Middle frontal gyrus (tissue), 1 donor: ENCODE measurements around the gene SMIM13.

ENCODE experiments used
- DNase-seq: peaks from one replicate; pipeline ENCODE4 v3.0.0-alpha.2; 2015; ENCODE audit warnings: low spot score; ENCODE audit errors: extremely low spot score

SMIM13 gene

DNA sequence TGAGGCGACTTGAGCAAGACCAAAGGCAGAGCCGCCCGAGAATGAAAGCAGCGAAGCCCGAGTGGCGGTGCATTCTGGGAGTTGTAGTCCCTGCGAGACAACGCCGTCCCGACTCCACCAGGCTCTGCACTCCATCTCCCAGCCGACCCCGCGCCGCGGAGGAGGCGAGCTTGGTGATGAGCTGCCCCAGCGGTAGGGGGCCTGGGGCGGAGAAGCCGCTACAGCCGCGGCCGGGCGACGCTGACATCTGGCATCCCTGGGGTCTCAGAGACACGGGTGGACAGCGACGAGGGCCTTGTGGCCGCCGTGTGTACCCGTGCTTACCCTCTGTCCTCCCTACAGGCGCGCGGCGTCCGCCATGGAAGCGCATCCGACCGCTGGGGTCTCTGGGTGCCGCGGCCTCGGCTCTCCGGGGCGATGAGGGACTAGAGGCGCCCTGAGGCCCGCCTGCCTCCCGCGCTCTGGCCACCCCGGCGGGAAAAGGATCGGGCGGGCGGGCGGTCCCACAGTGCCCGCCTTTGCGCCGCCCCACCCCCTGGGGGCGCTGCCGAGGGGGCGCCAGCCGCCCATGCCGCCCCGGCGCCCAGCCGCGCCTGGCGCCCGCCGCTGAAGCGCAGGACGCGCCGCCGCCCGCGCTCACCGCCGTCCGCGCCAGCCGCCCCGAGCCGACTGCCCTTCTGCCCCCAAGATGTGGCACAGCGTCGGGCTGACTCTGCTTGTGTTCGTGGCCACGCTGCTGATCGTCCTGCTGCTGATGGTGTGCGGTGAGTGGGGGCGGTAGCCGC, at the start of gene SMIM13:
TSS of gene SMIM13 (plus strand) at position 209 of the 785 bp plus-strand sequence. CDS start at position 689, 480 bp downstream.
- DNase-seq = peak; percentile 95

GRCh38 chr6:11043961-11044711, 49.5 kb upstream of the SMIM13 start, which contains the start of gene ELOVL2:
Gene ELOVL2, minus strand, starts transcription at chr6:11044305. Its CDS starts 75 bp downstream, at chr6:11044230.
- no peak for DNase-seq

DNA sequence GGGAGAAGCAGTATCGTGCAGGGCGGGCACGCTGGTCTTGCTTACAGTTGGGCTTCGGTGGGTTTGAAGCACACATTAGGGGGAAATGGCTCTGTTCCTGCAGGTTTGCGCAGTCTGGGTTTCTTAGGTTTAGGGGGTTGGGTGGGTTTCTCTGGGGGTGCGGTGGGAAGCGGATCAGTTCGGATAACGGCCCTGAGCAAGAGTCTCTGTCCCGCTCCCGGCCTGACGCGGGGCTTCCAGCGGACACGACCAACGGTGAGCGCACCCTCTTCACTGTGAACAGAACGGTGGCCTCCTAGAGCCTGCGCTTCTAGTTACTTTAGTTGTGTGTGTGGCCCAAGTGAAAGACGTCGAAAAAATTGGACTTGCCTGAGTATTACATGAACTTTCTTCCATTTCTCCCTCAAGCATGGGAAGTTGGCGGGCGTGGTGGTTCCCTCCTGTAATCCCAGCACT, 48.9 kb upstream of the SMIM13 start:
- DNase-seq = no peak

GRCh38 chr6:11050731-11051130, 42.9 kb upstream of the SMIM13 start:
- DNase-seq = no peak

DNA sequence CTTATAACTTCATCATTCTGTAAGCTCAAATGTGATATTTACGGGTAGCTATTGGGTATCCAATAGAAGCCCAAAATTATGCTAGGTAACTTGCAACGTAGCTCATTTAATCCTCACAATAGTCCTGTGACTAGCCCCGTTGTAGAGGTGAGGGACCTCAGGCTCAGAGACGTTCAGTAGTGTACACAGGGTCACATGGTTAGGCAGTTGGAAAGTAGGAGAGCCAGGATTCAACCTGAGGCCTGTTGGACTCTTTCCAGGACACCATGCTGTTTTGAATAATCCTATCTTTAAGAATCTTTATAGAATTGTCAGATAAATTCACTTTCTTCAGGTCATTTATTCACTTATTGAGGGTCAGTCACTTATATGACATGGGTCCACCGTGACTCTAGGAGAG, 40.3 kb upstream of the SMIM13 start:
- DNase-seq = no peak

- DNase-seq = no peak
These were observed 38.9 kb upstream of the SMIM13 start for GRCh38 chr6:11054722-11055121.

DNA sequence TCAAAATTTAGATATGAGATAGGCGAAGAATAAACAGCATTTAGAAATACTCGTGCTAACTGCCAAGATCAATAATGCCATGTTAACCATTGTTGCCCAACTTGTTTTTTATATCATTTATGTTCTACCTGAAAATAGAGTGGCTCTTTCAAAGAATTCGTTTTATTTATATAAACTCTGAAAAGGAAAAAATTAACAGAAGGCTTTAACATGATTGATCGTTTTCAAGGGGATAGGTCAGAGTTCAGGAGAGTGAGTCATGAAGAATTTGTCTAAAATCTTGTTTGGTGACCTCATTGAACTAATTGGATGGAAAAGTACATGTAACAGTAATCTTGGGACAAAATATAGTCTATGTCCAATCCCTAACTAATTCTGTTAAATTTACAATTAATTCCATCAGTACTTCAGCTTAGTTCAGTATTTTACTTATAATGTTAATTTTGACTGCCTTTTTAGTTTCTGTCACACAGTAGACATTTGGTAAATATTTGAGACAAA, 38.5 kb upstream of the SMIM13 start:
- DNase-seq = no peak

- DNase-seq = no peak
These were observed 36.8 kb upstream of the SMIM13 start for GRCh38 chr6:11056871-11057270.

- DNase-seq = no peak
These were observed 35.2 kb upstream of the SMIM13 start for GRCh38 chr6:11058406-11058805.

DNA sequence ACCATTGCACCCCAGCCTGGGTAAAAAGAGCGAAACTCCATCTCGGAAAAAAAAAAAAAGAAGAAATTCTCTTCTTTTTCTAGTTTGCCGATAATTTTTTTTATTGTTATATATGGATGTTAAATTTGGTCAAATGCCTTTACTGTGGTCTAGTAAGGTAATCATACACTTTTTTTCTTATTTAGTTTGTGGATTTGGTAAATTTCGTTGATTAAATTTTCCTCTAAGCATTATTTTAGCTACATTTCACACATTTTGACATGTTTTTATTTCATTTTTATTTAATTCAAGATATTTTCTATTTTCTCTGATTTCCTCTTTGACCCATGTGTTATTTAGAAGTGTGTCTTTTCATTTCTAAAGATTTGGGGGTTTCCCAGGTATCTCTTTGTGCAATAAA, 31.6 kb upstream of the SMIM13 start:
- DNase-seq = no peak

DNA sequence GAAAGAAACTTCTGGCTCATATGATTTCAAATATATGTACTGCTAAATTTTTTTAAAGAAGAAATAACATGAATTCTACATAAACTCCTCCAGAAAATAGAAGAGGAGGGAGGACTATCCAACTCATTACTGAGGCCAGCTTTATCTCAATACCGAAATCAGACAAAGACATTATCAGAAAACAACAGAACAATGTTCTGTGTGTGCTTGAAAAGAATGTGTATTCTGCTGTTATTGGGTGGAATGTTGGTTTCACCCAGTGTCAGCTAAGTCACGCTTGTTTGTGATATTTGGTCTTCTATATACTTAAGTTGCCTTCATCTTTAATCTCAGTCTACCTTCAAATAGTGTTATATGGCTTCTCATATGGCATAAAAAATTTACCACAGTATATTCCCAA, 30.9 kb upstream of the SMIM13 start:
- DNase-seq = no peak

GRCh38 chr6:11064836-11065235, 28.8 kb upstream of the SMIM13 start:
- no peak for DNase-seq

DNA sequence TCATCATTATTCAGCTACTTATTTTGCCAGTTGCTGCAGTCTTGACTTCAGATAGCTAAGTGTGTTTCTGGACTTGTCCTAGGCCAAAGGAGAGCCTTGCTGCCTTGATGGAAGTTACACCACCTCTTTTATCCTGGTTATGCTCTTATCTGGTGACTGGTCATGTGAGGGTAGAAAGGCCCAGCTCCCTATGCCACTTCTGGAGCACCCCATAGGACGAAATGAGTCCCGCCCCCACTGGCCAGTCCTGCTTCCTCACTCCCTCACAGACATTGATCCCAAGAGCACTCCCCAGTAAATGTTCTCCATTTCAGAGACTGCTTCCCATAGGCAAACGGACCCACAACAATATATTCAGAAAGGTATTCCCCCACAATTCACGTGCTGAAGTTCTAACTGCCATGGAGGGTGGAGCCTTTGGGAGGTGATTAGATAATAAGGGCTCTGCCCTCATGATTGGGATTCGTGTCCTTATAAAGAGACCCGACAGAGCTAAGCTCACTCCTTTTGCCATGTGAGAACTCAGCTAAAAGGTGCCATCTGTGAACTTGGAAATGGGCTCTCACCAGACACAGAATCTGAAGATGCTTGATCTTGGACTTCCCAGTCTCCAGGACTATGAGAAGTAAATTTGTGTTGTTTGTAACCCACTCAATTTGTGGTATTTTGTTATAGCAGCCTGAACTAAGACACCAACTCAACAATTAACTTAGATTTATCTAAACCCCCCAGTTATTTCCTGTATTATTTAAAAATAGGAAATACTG, 28.0 kb upstream of the SMIM13 start:
- no peak for DNase-seq

- DNase-seq = no peak
These were observed 26.9 kb upstream of the SMIM13 start for GRCh38 chr6:11066505-11067347.

GRCh38 chr6:11067348-11067747, 26.3 kb upstream of the SMIM13 start:
- no peak for DNase-seq

DNA sequence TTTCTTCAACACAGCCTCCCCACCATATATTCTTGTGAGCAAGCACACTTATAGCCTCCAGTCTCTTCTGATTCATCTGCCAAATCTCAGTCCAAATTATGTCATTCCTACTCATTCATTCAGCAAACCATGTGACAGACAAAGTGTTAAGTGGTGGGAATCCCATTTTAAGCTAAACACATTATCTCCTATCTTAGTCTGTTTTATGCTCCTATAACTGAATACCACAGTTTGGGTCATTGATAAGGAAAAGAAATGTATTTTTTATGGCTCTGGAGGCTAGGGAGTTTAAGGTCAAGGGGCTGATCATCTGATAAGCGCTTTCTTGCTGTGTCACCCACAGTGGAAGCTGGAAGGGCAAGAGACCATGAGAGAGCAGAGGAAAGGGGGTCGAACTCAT, 23.9 kb upstream of the SMIM13 start:
- DNase-seq = no peak

DNA sequence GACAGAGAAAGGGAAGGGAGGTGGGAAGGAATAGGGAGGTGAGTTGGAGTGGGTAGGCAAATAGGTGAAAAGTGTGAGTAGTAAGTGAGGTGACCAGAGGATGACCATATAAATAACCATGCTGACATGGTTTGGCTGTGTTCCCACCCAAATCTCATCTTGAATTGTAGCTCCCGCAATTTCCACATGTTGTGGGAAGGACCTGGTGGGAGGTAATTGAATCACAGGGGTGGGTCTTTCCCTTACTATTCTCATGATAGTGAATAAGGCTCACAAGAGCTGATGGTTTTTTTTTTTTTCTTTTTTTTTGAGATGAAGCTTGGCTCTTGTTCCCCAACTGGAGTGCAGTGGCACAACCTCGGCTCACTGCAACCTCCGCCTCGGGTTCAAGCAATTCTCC, 21.5 kb upstream of the SMIM13 start:
- no peak for DNase-seq

GRCh38 chr6:11076540-11076939, 17.1 kb upstream of the SMIM13 start:
- DNase-seq = no peak

DNA sequence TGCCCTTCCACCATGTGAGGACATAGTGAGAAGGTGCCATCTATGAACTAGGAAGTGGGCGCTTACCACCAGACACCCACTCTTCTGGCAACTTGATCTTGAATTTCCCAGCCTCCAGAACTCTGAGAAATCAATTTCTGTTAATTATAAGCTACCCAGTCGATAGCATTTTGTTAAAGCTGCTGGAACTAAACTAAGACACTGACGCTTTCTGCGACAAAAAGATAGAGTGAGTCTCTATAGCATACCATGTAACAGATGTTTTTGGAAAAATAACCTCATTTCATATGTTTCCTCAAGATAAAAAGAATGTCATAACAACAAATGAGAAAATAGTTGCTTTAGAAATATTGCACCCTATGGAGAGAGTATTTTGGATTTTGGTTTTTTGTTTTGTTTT, 15.4 kb upstream of the SMIM13 start:
- no peak for DNase-seq

DNA sequence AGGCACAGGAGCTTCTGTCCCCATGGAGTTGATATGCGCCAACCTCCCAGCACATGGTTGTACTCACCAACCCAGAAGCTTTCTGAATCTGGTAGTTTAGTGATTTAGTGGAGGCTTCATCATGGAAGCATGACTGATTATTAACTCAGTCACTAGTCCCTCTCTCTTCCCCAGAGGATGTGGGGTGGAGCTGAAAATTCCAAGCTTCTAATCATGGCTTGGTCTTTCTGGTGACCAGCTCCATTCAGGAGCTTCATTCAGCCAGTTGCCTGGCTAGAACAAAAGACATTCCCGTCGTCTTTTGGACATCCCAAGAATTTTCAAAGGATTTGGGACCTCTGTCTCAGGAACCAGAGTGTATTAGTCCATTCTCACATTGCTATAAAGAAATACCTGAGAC, 13.3 kb upstream of the SMIM13 start:
- DNase-seq = no peak

DNA sequence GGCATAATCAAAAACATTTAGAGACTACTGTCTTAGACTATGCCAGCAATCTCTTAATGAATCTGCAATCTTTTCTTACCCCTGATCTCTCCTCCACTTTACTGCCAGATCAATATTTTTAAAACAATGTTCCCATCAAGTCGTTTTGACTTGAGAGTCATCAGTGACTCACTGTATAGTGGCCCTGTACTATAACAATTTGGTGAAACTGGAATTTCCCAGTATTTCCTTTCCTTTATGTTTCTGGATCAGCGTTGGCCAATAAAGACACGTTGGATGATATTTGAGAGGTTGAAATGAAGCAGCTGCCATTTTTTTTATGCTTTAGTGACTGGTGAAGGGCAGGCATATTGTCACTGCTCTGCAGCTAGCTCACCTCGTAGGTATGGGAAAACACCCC, 10.1 kb upstream of the SMIM13 start:
- no peak for DNase-seq
